ENCODE results near the gene DGKZ. TPM values are rescaled to one million over a fixed set of nuclear protein-coding genes. Genes with fewer than 3 reads are reported as not detected.

Gene DGKZ
- total and polyA plus RNA-seq, 2 experiments from 2014 or later: 45.1 to 170 TPM

GRCh38 chr11:46363455-46364005, 16.3 kb downstream of the DGKZ start:
- DNase-seq (ENCODE audit: low spot score): no peak
- no peaks in the 10 kb centered on the region for H3K9me2 ChIP-seq (ENCODE audit: insufficient read depth)
- H3K4me3 ChIP-seq: no peak overlapping the region
- peaks cover 17% of the 10 kb centered on the region; the same call in 1 of the 2 replicates for H3K4me1 ChIP-seq (ENCODE audit: insufficient read depth)
- Mint-ChIP-seq H3K9me3 (no peaks in the 10 kb centered on the region), H3K27ac (no peak overlapping the region), H3K27me3 (ENCODE audit: insufficient read depth, low read depth, poor library complexity) (peaks cover 8% of the 10 kb centered on the region), H3K4me3 (no peak overlapping the region), H3K36me3 (ENCODE audit: low read depth) (peaks cover 9% of the 10 kb centered on the region), H3K4me1 (peaks cover 41% of the 10 kb centered on the region)
- ATAC-seq: no peak
- TF ChIP-seq, protein P1, sequence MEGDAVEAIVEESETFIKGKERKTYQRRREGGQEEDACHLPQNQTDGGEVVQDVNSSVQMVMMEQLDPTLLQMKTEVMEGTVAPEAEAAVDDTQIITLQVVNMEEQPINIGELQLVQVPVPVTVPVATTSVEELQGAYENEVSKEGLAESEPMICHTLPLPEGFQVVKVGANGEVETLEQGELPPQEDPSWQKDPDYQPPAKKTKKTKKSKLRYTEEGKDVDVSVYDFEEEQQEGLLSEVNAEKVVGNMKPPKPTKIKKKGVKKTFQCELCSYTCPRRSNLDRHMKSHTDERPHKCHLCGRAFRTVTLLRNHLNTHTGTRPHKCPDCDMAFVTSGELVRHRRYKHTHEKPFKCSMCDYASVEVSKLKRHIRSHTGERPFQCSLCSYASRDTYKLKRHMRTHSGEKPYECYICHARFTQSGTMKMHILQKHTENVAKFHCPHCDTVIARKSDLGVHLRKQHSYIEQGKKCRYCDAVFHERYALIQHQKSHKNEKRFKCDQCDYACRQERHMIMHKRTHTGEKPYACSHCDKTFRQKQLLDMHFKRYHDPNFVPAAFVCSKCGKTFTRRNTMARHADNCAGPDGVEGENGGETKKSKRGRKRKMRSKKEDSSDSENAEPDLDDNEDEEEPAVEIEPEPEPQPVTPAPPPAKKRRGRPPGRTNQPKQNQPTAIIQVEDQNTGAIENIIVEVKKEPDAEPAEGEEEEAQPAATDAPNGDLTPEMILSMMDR (conservative IDR thresholded peaks at IDR 0.05; ENCODE audit: low read depth in 2 of 2): no peak
- TF ChIP-seq, protein P2, sequence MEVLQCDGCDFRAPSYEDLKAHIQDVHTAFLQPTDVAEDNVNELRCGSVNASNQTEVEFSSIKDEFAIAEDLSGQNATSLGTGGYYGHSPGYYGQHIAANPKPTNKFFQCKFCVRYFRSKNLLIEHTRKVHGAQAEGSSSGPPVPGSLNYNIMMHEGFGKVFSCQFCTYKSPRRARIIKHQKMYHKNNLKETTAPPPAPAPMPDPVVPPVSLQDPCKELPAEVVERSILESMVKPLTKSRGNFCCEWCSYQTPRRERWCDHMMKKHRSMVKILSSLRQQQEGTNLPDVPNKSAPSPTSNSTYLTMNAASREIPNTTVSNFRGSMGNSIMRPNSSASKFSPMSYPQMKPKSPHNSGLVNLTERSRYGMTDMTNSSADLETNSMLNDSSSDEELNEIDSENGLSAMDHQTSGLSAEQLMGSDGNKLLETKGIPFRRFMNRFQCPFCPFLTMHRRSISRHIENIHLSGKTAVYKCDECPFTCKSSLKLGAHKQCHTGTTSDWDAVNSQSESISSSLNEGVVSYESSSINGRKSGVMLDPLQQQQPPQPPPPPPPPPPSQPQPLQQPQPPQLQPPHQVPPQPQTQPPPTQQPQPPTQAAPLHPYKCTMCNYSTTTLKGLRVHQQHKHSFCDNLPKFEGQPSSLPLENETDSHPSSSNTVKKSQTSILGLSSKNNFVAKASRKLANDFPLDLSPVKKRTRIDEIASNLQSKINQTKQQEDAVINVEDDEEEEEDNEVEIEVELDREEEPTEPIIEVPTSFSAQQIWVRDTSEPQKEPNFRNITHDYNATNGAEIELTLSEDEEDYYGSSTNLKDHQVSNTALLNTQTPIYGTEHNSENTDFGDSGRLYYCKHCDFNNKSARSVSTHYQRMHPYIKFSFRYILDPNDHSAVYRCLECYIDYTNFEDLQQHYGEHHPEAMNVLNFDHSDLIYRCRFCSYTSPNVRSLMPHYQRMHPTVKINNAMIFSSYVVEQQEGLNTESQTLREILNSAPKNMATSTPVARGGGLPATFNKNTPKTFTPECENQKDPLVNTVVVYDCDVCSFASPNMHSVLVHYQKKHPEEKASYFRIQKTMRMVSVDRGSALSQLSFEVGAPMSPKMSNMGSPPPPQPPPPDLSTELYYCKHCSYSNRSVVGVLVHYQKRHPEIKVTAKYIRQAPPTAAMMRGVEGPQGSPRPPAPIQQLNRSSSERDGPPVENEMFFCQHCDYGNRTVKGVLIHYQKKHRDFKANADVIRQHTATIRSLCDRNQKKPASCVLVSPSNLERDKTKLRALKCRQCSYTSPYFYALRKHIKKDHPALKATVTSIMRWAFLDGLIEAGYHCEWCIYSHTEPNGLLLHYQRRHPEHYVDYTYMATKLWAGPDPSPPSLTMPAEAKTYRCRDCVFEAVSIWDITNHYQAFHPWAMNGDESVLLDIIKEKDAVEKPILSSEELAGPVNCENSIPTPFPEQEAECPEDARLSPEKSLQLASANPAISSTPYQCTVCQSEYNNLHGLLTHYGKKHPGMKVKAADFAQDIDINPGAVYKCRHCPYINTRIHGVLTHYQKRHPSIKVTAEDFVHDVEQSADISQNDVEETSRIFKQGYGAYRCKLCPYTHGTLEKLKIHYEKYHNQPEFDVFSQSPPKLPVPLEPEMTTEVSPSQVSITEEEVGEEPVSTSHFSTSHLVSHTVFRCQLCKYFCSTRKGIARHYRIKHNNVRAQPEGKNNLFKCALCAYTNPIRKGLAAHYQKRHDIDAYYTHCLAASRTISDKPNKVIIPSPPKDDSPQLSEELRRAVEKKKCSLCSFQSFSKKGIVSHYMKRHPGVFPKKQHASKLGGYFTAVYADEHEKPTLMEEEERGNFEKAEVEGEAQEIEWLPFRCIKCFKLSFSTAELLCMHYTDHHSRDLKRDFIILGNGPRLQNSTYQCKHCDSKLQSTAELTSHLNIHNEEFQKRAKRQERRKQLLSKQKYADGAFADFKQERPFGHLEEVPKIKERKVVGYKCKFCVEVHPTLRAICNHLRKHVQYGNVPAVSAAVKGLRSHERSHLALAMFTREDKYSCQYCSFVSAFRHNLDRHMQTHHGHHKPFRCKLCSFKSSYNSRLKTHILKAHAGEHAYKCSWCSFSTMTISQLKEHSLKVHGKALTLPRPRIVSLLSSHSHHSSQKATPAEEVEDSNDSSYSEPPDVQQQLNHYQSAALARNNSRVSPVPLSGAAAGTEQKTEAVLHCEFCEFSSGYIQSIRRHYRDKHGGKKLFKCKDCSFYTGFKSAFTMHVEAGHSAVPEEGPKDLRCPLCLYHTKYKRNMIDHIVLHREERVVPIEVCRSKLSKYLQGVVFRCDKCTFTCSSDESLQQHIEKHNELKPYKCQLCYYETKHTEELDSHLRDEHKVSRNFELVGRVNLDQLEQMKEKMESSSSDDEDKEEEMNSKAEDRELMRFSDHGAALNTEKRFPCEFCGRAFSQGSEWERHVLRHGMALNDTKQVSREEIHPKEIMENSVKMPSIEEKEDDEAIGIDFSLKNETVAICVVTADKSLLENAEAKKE (CRISPR knock-in tag; IDR thresholded peaks at IDR 0.05): no peak
- TF ChIP-seq POLR2AphosphoS5 (IDR thresholded peaks at IDR 0.05; ENCODE audit: low read depth) (no peak), ZNF331 (CRISPR knock-in tag; IDR thresholded peaks at IDR 0.05; ENCODE audit: low read depth) (no peak), REST (IDR thresholded peaks at IDR 0.05; ENCODE audit: unreplicated experiment) (no peak), JUNB (IDR thresholded peaks at IDR 0.05; ENCODE audit: unreplicated experiment) (no peak)
- H3K79me2 ChIP-seq (replicated peaks; ENCODE audit: insufficient read depth): peaks cover 41% of the 10 kb centered on the region
- no peaks in the 10 kb centered on the region for H3K36me3 ChIP-seq (ENCODE audit: insufficient read depth)
- no peak overlapping the region for H3K27ac ChIP-seq (ENCODE audit: low read depth)
- no peaks in the 10 kb centered on the region for H3K27me3 ChIP-seq (ENCODE audit: insufficient read depth)
- H3F3A ChIP-seq (replicated peaks; ENCODE audit: low read depth): 0 out of 2 replicates have a peak, but pooled peaks cover 14% of the 10 kb centered on the region
- no peak overlapping the region for H3K4me2 ChIP-seq
- no peak overlapping the region for H2AFZ ChIP-seq
- H4K20me1 ChIP-seq (replicated peaks; ENCODE audit: insufficient read depth): peaks cover 14% of the 10 kb centered on the region

Data from GM23338 (cell line).